ENCODE measurements around the gene FHOD3. TPM values are rescaled to one million over a fixed set of nuclear protein-coding genes. Genes with fewer than 3 reads are reported as not detected.

Gene FHOD3
- total and polyA plus RNA-seq, 5 donors from 2014 or later, result not detected

DNA sequence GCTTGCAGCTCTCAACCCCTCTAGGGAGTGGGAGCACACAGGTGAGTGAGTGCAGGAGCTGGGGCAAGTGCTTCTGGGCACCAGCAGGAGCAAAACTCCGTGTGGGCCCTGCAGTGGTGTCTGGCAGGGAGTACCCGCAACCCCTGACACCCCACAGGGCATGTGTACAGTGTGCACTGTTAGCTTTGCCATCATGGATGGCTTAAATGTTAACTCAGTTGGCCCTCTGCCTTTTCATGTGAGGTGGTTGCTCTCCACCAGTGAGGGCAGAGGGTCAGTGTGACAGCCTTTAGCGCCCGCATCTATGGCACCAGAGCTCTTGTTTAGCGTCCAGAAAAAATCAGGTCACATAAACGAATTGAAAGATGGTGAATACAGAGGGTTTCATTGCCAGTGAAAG lies 438.6 kb downstream of the FHOD3 start:
- DNase-seq, result no peak
- H3K27ac ChIP-seq (ENCODE audit: insufficient read depth, low read length, poor library complexity, severe bottlenecking), result no peak overlapping the region
- no peak overlapping the region for H3K4me3 ChIP-seq (ENCODE audit: low read depth, low read length)
- H3K4me1 Mint-ChIP-seq, result no peaks in the 10 kb centered on the region
- no peaks in the 10 kb centered on the region for H3K27me3 ChIP-seq (ENCODE audit: control insufficient read depth, insufficient read depth, low read length)
- no peaks in the 10 kb centered on the region for H3K36me3 ChIP-seq (ENCODE audit: control insufficient read depth, insufficient read depth, low read length)
- H3K27ac Mint-ChIP-seq, result no peak overlapping the region
- H3K36me3 Mint-ChIP-seq, result no peaks in the 10 kb centered on the region
- H3K27me3 Mint-ChIP-seq, result peaks cover 8% of the 10 kb centered on the region
- no peak overlapping the region for H3K4me3 Mint-ChIP-seq
- H3K9me3 ChIP-seq (ENCODE audit: control insufficient read depth in 2 of 2, low read length in 2 of 2), result no peaks in the 10 kb centered on the region
- H3K9me3 Mint-ChIP-seq, result peaks cover 0 to 8% (median 0%) of the 10 kb centered on the region in 7 donors
- H3K4me1 ChIP-seq (ENCODE audit: control insufficient read depth, insufficient read depth, low read length, poor library complexity, severe bottlenecking), result no peaks in the 10 kb centered on the region
- no peak for ATAC-seq (ENCODE audit: low read depth in 2 of 2)

DNA sequence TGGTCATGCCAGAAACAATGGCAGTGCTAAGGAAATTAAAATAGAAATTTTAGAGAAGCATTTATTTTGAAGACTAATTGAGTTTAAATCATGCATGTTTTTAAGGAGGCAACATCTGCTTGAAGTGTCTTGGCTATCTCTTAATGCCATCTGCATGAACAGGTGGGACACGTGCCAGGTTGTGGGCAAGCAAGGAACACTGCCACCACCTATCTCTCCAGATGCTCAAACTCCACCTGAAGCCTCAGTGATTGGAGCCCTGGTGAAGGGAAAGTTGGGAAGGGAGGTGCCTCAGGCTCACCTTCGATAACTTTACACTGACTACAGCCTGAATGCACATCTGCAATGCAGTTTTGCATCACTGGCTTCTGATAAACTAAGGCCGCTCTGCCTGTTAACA lies 439.8 kb downstream of the FHOD3 start:
- DNase-seq, result no peak
- Mint-ChIP-seq H3K4me3 (no peak overlapping the region), H3K27ac (no peak overlapping the region), H3K27me3 (peaks cover 4% of the 10 kb centered on the region), H3K9me3 (peaks cover 0 to 3% (median 0%) of the 10 kb centered on the region in 7 donors), H3K36me3 (no peaks in the 10 kb centered on the region), H3K4me1 (no peaks in the 10 kb centered on the region)
- no peaks in the 10 kb centered on the region for H3K36me3 ChIP-seq (ENCODE audit: control insufficient read depth, insufficient read depth, low read length)
- no peaks in the 10 kb centered on the region for H3K27me3 ChIP-seq (ENCODE audit: control insufficient read depth, insufficient read depth, low read length)
- no peak overlapping the region for H3K27ac ChIP-seq (ENCODE audit: insufficient read depth, low read length, poor library complexity, severe bottlenecking)
- no peak for ATAC-seq (ENCODE audit: low read depth in 2 of 2)
- H3K4me1 ChIP-seq (ENCODE audit: control insufficient read depth, insufficient read depth, low read length, poor library complexity, severe bottlenecking), result no peaks in the 10 kb centered on the region
- H3K4me3 ChIP-seq (ENCODE audit: low read depth, low read length), result no peak overlapping the region
- H3K9me3 ChIP-seq (ENCODE audit: control insufficient read depth in 2 of 2, low read length in 2 of 2), result no peaks in the 10 kb centered on the region

DNA sequence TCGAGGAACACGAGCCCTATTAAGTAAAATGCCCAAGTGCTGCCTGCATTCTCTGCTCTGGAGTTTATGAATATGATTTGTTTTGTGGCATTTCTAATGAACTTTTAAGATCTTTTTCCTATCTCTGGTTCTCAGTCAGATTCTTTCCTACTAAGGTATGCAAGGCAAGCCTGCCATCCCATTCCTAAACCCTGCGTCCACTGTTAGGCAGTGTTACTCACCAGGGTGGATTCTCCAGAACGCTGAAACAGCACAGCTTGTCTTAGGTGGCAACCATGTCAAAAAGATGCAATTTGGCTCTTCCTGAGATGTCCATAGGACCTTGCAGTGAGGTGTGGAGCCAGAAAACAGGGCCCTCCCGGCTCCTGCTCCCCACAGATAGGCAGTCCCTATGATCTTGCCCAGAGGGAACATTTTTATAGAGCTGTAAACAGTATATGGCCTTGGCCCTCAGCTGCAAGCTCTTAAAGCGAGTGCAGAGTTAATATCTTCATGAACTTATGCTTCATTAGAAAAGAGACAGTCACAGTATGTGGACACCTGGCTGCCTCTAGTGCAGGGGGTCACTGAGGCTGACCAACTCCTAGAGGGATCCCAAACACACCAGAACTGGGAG lies 446.9 kb downstream of the FHOD3 start:
- peaks cover 9% of the 10 kb centered on the region for H3K27me3 Mint-ChIP-seq
- H3K9me3 Mint-ChIP-seq, result peaks cover 0 to 1% (median 0%) of the 10 kb centered on the region in 7 donors
- no peak for DNase-seq
- H3K4me3 ChIP-seq (ENCODE audit: low read depth, low read length), result no peak overlapping the region
- H3K27ac ChIP-seq (ENCODE audit: insufficient read depth, low read length, poor library complexity, severe bottlenecking), result no peak overlapping the region
- no peaks in the 10 kb centered on the region for H3K36me3 ChIP-seq (ENCODE audit: control insufficient read depth, insufficient read depth, low read length)
- no peaks in the 10 kb centered on the region for H3K36me3 Mint-ChIP-seq
- no peak for ATAC-seq (ENCODE audit: low read depth in 2 of 2)
- H3K27ac Mint-ChIP-seq, result no peak overlapping the region
- H3K4me1 ChIP-seq (ENCODE audit: control insufficient read depth, insufficient read depth, low read length, poor library complexity, severe bottlenecking), result no peaks in the 10 kb centered on the region
- no peaks in the 10 kb centered on the region for H3K9me3 ChIP-seq (ENCODE audit: control insufficient read depth in 2 of 2, low read length in 2 of 2)
- no peaks in the 10 kb centered on the region for H3K27me3 ChIP-seq (ENCODE audit: control insufficient read depth, insufficient read depth, low read length)
- H3K4me1 Mint-ChIP-seq, result no peaks in the 10 kb centered on the region
- no peak overlapping the region for H3K4me3 Mint-ChIP-seq

DNA sequence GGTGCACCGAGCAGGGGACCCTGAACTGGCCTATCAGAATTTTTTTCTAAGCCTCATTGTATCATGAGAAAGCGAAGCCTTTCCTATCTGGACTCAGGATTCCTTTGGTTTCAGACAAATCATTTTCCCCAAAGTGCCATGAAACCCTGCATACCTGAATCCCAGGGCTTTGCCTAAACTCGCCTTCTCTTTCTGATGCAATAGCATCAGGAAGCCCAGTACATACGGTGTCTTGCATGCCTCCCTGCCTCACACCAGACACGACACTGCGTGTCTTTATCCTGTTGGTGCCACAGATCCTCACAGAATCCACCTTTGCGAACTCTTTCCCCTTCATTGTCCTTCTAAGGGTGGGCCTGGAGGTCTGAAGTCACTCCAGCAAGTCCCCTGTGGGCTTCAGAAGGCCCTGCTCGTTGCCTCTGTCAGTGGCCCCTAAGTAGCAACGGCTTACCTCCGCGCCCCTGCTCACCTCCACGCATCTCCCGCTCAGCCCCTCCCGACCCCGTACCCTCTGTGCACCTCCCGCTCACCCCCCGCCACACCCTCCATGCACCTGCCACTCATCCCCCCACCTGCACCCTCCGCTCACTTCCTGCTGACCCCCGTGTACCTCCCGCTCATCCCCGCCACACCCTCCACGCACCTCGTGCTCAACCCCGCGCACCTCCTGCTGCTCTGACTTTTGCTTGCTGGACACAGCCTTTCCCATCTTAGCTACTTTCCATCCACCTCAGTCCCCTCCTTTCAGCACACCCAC lies 447.9 kb downstream of the FHOD3 start:
- Histone ChIP-seq H3K36me3 (ENCODE audit: control insufficient read depth, insufficient read depth, low read length) (no peaks in the 10 kb centered on the region), H3K27me3 (ENCODE audit: control insufficient read depth, insufficient read depth, low read length) (no peaks in the 10 kb centered on the region), H3K4me1 (ENCODE audit: control insufficient read depth, insufficient read depth, low read length, poor library complexity, severe bottlenecking) (no peaks in the 10 kb centered on the region), H3K9me3 (ENCODE audit: control insufficient read depth in 2 of 2, low read length in 2 of 2) (no peaks in the 10 kb centered on the region), H3K27ac (ENCODE audit: insufficient read depth, low read length, poor library complexity, severe bottlenecking) (no peak overlapping the region), H3K4me3 (ENCODE audit: low read depth, low read length) (no peak overlapping the region)
- Mint-ChIP-seq H3K27me3 (peaks cover 10% of the 10 kb centered on the region), H3K4me1 (no peaks in the 10 kb centered on the region), H3K36me3 (no peaks in the 10 kb centered on the region), H3K9me3 (peaks cover 0 to 3% (median 0%) of the 10 kb centered on the region in 7 donors), H3K27ac (no peak overlapping the region), H3K4me3 (no peak overlapping the region)
- DNase-seq, result no peak
- ATAC-seq (ENCODE audit: low read depth in 2 of 2), result no peak

DNA sequence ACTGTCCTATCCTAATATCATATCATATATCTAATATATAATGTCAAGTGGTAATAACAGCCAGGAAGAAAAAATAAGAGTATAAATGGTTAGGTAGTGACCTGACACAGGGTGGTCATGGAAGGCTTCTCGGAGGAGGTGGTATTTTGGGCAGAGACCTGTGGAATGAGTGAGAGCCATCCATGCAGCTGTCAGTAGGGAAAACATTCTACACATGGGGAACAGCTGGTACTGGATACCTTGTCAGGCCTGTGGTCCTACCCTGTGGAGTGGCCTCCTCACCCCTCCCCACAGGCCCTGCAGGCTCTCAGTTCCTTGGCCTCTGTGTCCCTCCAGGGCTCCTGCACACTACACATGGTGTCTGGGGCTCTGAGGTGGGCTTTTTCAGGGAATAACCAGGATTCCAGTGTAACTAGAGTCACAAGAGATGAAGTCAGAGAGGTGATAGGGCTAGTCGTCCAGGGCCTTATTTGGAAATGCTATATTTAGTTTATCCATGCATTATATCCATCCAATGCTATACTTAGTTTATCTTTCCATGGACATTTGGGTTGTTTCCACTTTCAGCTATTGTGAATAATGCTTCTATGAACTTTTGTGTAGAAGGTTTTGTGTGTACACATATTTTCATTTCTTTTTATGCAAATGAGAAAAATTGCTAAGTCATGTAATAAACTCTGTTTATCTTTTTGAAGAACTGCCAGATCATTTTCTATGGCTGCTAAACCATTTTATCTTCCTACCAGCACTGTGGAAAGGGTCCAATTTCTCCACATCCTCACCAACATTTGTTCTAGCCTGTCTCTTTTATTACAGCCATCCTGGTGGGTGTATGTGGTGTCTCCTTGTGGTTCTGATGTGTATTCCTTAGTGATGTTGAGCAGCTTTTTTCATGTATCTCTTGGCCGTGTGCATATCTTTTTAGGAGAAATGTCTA lies 455.7 kb downstream of the FHOD3 start:
- no peak overlapping the region for H3K4me3 ChIP-seq (ENCODE audit: low read depth, low read length)
- no peak overlapping the region for H3K27ac ChIP-seq (ENCODE audit: insufficient read depth, low read length, poor library complexity, severe bottlenecking)
- no peaks in the 10 kb centered on the region for H3K36me3 Mint-ChIP-seq
- DNase-seq, result no peak
- no peak for ATAC-seq (ENCODE audit: low read depth in 2 of 2)
- H3K36me3 ChIP-seq (ENCODE audit: control insufficient read depth, insufficient read depth, low read length), result no peaks in the 10 kb centered on the region
- peaks cover 6% of the 10 kb centered on the region for H3K27me3 Mint-ChIP-seq
- no peak overlapping the region for H3K4me3 Mint-ChIP-seq
- no peaks in the 10 kb centered on the region for H3K4me1 ChIP-seq (ENCODE audit: control insufficient read depth, insufficient read depth, low read length, poor library complexity, severe bottlenecking)
- no peaks in the 10 kb centered on the region for H3K9me3 ChIP-seq (ENCODE audit: control insufficient read depth in 2 of 2, low read length in 2 of 2)
- H3K27ac Mint-ChIP-seq, result no peak overlapping the region
- no peaks in the 10 kb centered on the region for H3K4me1 Mint-ChIP-seq
- peaks cover 0 to 3% (median 0%) of the 10 kb centered on the region in 7 donors for H3K9me3 Mint-ChIP-seq
- no peaks in the 10 kb centered on the region for H3K27me3 ChIP-seq (ENCODE audit: control insufficient read depth, insufficient read depth, low read length)

DNA sequence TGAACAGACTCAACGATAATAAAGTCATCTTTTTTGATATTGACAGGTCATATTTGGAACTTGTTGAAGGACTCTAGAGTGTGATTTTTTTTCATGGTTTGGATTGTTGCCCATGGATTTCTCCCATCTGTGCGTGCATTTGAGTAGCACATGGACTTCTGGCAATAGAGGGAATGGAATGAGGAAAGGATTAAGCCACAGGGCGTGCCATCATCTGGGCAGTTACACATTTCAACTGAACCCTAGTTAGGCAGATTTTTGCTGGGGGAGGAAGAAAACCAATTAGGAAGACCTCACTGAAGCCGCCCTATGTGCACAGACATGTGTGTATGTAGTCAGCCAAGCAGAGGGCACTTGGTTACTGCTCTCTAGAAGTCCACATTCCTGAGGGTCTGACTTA lies 458.7 kb downstream of the FHOD3 start:
- no peaks in the 10 kb centered on the region for H3K9me3 ChIP-seq (ENCODE audit: control insufficient read depth in 2 of 2, low read length in 2 of 2)
- no peaks in the 10 kb centered on the region for H3K36me3 ChIP-seq (ENCODE audit: control insufficient read depth, insufficient read depth, low read length)
- Mint-ChIP-seq H3K4me3 (no peak overlapping the region), H3K9me3 (no peaks in the 10 kb centered on the region), H3K27me3 (no peaks in the 10 kb centered on the region), H3K4me1 (no peaks in the 10 kb centered on the region), H3K27ac (no peak overlapping the region), H3K36me3 (no peaks in the 10 kb centered on the region)
- H3K4me1 ChIP-seq (ENCODE audit: control insufficient read depth, insufficient read depth, low read length, poor library complexity, severe bottlenecking), result no peaks in the 10 kb centered on the region
- no peak overlapping the region for H3K27ac ChIP-seq (ENCODE audit: insufficient read depth, low read length, poor library complexity, severe bottlenecking)
- H3K4me3 ChIP-seq (ENCODE audit: low read depth, low read length), result no peak overlapping the region
- H3K27me3 ChIP-seq (ENCODE audit: control insufficient read depth, insufficient read depth, low read length), result no peaks in the 10 kb centered on the region
- DNase-seq (no peak), ATAC-seq (ENCODE audit: low read depth in 2 of 2) (no peak)

DNA sequence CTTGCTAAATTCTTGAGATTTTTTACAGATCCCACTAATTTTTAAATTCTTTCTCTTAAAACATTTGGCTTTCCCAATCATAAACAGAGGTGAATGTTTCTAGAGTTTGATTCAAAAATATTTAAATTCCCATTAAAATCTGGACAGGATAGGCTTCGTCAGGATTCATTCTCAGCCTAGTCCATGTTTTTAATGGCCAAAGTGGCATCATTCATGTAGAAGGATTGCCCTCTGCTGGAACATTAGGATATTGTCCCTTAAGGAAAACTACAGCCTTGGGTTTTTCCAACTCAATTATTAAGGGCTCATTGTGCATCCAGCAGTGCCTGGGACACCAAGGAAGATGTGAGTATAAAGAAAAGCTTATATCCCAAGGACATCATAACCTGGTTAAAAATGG lies 459.6 kb downstream of the FHOD3 start:
- Histone ChIP-seq H3K9me3 (ENCODE audit: control insufficient read depth in 2 of 2, low read length in 2 of 2) (no peaks in the 10 kb centered on the region), H3K36me3 (ENCODE audit: control insufficient read depth, insufficient read depth, low read length) (no peaks in the 10 kb centered on the region), H3K4me3 (ENCODE audit: low read depth, low read length) (no peak overlapping the region), H3K27me3 (ENCODE audit: control insufficient read depth, insufficient read depth, low read length) (no peaks in the 10 kb centered on the region), H3K4me1 (ENCODE audit: control insufficient read depth, insufficient read depth, low read length, poor library complexity, severe bottlenecking) (no peaks in the 10 kb centered on the region), H3K27ac (ENCODE audit: insufficient read depth, low read length, poor library complexity, severe bottlenecking) (no peak overlapping the region)
- Mint-ChIP-seq H3K27me3 (no peaks in the 10 kb centered on the region), H3K27ac (no peak overlapping the region), H3K4me3 (no peak overlapping the region), H3K9me3 (no peaks in the 10 kb centered on the region), H3K4me1 (no peaks in the 10 kb centered on the region), H3K36me3 (no peaks in the 10 kb centered on the region)
- ATAC-seq (ENCODE audit: low read depth in 2 of 2) (no peak), DNase-seq (no peak)
